Hematopoietic multipotent progenitor cell treated with erythropoietin and hydrocortisone succinate and interleukin-3 and kit ligand, for 15 days (in vitro differentiated cells): ENCODE data around the gene CYP4V2.
A peak's percentile ranks its signal among the peaks of the same experiment; 100 is the strongest.

ENCODE experiments used
- DNase-seq: peaks from one replicate; pipeline ENCODE4 v3.0.0-alpha.2; 2015; ENCODE audit warnings: low spot score

Gene CYP4V2

GRCh38 chr4:186191200-186192065 lies at the start of gene CYP4V2:
TSS of gene CYP4V2 (plus strand) at chr4:186191567. CDS start at chr4:186191824, 257 bp downstream.
- DNase-seq: peak; percentile 68

GRCh38 chr4:186144198-186144945 lies 47.0 kb upstream of the CYP4V2 start:
- no peak for DNase-seq

- DNase-seq: no peak
Measured at GRCh38 chr4:186144946-186145569, 46.3 kb upstream of the CYP4V2 start.

GRCh38 chr4:186146458-186146857 lies 44.9 kb upstream of the CYP4V2 start:
- no peak for DNase-seq

- DNase-seq: no peak
Measured at GRCh38 chr4:186148336-186148975, 42.9 kb upstream of the CYP4V2 start.

- no peak for DNase-seq
Measured at GRCh38 chr4:186149872-186150271, 41.5 kb upstream of the CYP4V2 start.

GRCh38 chr4:186150926-186151325 lies 40.4 kb upstream of the CYP4V2 start:
- no peak for DNase-seq

- no peak for DNase-seq
Measured at GRCh38 chr4:186151499-186151898, 39.9 kb upstream of the CYP4V2 start.

- no peak for DNase-seq
Measured at GRCh38 chr4:186158021-186158813, 33.1 kb upstream of the CYP4V2 start.

GRCh38 chr4:186158966-186159365 lies 32.4 kb upstream of the CYP4V2 start:
- DNase-seq: no peak

GRCh38 chr4:186159613-186160012 lies 31.8 kb upstream of the CYP4V2 start:
- DNase-seq: no peak

GRCh38 chr4:186161138-186161537 lies 30.2 kb upstream of the CYP4V2 start:
- DNase-seq: no peak

- no peak for DNase-seq
Measured at GRCh38 chr4:186166852-186167512, 24.4 kb upstream of the CYP4V2 start.

- no peak for DNase-seq
Measured at GRCh38 chr4:186167605-186168004, 23.8 kb upstream of the CYP4V2 start.

GRCh38 chr4:186168750-186169149 lies 22.6 kb upstream of the CYP4V2 start:
- no peak for DNase-seq

GRCh38 chr4:186169333-186169944 lies 21.9 kb upstream of the CYP4V2 start:
- no peak for DNase-seq

GRCh38 chr4:186169945-186170802 lies 21.2 kb upstream of the CYP4V2 start:
- DNase-seq: no peak

- no peak for DNase-seq
Measured at GRCh38 chr4:186170966-186171365, 20.4 kb upstream of the CYP4V2 start.

GRCh38 chr4:186172546-186172945 lies 18.8 kb upstream of the CYP4V2 start:
- DNase-seq: no peak
